ENCODE data around the gene ARPIN.
"Not testable (repeated sequence)": the region's sequence is repeated elsewhere in the genome, so short reads cannot be mapped to it uniquely, and the experiment has no call there.

The ARPIN gene

GRCh38 chr15:89948796-89949195 is 36.0 kb upstream of the ARPIN start:
- Histone ChIP-seq H3K18ac (ENCODE audit: low read length) (no peak overlapping the region), H4K12ac (ENCODE audit: low read depth, low read length) (no peak overlapping the region), H2BK12ac (ENCODE audit: low read length) (no peak overlapping the region), H3K79me1 (ENCODE audit: low read length) (no peaks in the 10 kb centered on the region), H3K36me3 (ENCODE audit: control insufficient read depth in 1 of 2, insufficient read depth in 2 of 2, low read length in 2 of 2) (no peaks in the 10 kb centered on the region), H3K9me3 (ENCODE audit: insufficient read depth, low read depth, low read length) (no peaks in the 10 kb centered on the region), H3K79me2 (ENCODE audit: control insufficient read depth, insufficient read depth, low read length, poor library complexity) (no peaks in the 10 kb centered on the region), H3K27ac (ENCODE audit: low read depth, low read length) (no peak overlapping the region), H2BK120ac (ENCODE audit: insufficient read depth, low read length, poor library complexity) (no peak overlapping the region), H3K27me3 (ENCODE audit: insufficient read depth, low read length) (no peaks in the 10 kb centered on the region), H2AK5ac (ENCODE audit: low read length) (no peak overlapping the region), H3K23ac (ENCODE audit: low read length) (no peak overlapping the region), H4K91ac (ENCODE audit: low read depth, low read length) (no peak overlapping the region), H2BK5ac (ENCODE audit: low read depth, low read length, poor library complexity) (no peak overlapping the region), H3K9ac (ENCODE audit: low read length) (no peak overlapping the region), H3K4me3 (ENCODE audit: low read depth, low read length) (no peak overlapping the region), H2AFZ (ENCODE audit: insufficient read depth, low read length, poor library complexity) (no peak overlapping the region), H3K4me1 (ENCODE audit: control insufficient read depth in 1 of 2, insufficient read depth in 2 of 2, low read length in 2 of 2) (no peaks in the 10 kb centered on the region), H4K8ac (ENCODE audit: low read depth, low read length) (no peak overlapping the region), H3K14ac (ENCODE audit: low read length) (no peak overlapping the region), H3K4ac (ENCODE audit: low read depth, low read length) (no peak overlapping the region), H3K4me2 (ENCODE audit: low read length) (no peak overlapping the region)
- DNase-seq, result no peak
- no CpG with 5 or more reads among the region's 7 CpGs for WGBS (ENCODE audit: extremely low coverage, insufficient coverage, insufficient read length)

GRCh38 chr15:89947385-89947784 is 34.6 kb upstream of the ARPIN start:
- Histone ChIP-seq H3K4me3 (ENCODE audit: low read depth, low read length) (no peak overlapping the region), H3K4me2 (ENCODE audit: low read length) (no peak overlapping the region), H3K79me1 (ENCODE audit: low read length) (no peaks in the 10 kb centered on the region), H3K36me3 (ENCODE audit: control insufficient read depth in 1 of 2, insufficient read depth in 2 of 2, low read length in 2 of 2) (no peaks in the 10 kb centered on the region), H3K4me1 (ENCODE audit: control insufficient read depth in 1 of 2, insufficient read depth in 2 of 2, low read length in 2 of 2) (no peaks in the 10 kb centered on the region), H3K4ac (ENCODE audit: low read depth, low read length) (no peak overlapping the region), H3K23ac (ENCODE audit: low read length) (no peak overlapping the region), H2BK120ac (ENCODE audit: insufficient read depth, low read length, poor library complexity) (no peak overlapping the region), H4K12ac (ENCODE audit: low read depth, low read length) (no peak overlapping the region), H3K14ac (ENCODE audit: low read length) (no peak overlapping the region), H3K18ac (ENCODE audit: low read length) (no peak overlapping the region), H3K27ac (ENCODE audit: low read depth, low read length) (no peak overlapping the region), H3K9ac (ENCODE audit: low read length) (no peak overlapping the region), H2AFZ (ENCODE audit: insufficient read depth, low read length, poor library complexity) (no peak overlapping the region), H2AK5ac (ENCODE audit: low read length) (no peak overlapping the region), H2BK5ac (ENCODE audit: low read depth, low read length, poor library complexity) (no peak overlapping the region), H3K79me2 (ENCODE audit: control insufficient read depth, insufficient read depth, low read length, poor library complexity) (no peaks in the 10 kb centered on the region), H2BK12ac (ENCODE audit: low read length) (no peak overlapping the region), H4K91ac (ENCODE audit: low read depth, low read length) (no peak overlapping the region), H3K27me3 (ENCODE audit: insufficient read depth, low read length) (no peaks in the 10 kb centered on the region), H3K9me3 (ENCODE audit: insufficient read depth, low read depth, low read length) (no peaks in the 10 kb centered on the region), H4K8ac (ENCODE audit: low read depth, low read length) (no peak overlapping the region)
- no CpG with 5 or more reads among the region's 3 CpGs for WGBS (ENCODE audit: extremely low coverage, insufficient coverage, insufficient read length)
- DNase-seq, result no peak

GRCh38 chr15:89946681-89947299 is 34.0 kb upstream of the ARPIN start:
- Histone ChIP-seq H2BK5ac (ENCODE audit: low read depth, low read length, poor library complexity) (no peak overlapping the region), H3K18ac (ENCODE audit: low read length) (no peak overlapping the region), H2BK120ac (ENCODE audit: insufficient read depth, low read length, poor library complexity) (no peak overlapping the region), H4K8ac (ENCODE audit: low read depth, low read length) (no peak overlapping the region), H4K12ac (ENCODE audit: low read depth, low read length) (no peak overlapping the region), H3K79me1 (ENCODE audit: low read length) (no peaks in the 10 kb centered on the region), H3K79me2 (ENCODE audit: control insufficient read depth, insufficient read depth, low read length, poor library complexity) (no peaks in the 10 kb centered on the region), H3K4me1 (ENCODE audit: control insufficient read depth in 1 of 2, insufficient read depth in 2 of 2, low read length in 2 of 2) (no peaks in the 10 kb centered on the region), H2AK5ac (ENCODE audit: low read length) (no peak overlapping the region), H3K14ac (ENCODE audit: low read length) (no peak overlapping the region), H2BK12ac (ENCODE audit: low read length) (no peak overlapping the region), H3K27me3 (ENCODE audit: insufficient read depth, low read length) (no peaks in the 10 kb centered on the region), H3K4me2 (ENCODE audit: low read length) (no peak overlapping the region), H3K36me3 (ENCODE audit: control insufficient read depth in 1 of 2, insufficient read depth in 2 of 2, low read length in 2 of 2) (no peaks in the 10 kb centered on the region), H2AFZ (ENCODE audit: insufficient read depth, low read length, poor library complexity) (no peak overlapping the region), H3K23ac (ENCODE audit: low read length) (no peak overlapping the region), H3K9ac (ENCODE audit: low read length) (no peak overlapping the region), H4K91ac (ENCODE audit: low read depth, low read length) (no peak overlapping the region), H3K4ac (ENCODE audit: low read depth, low read length) (no peak overlapping the region), H3K9me3 (ENCODE audit: insufficient read depth, low read depth, low read length) (no peaks in the 10 kb centered on the region), H3K27ac (ENCODE audit: low read depth, low read length) (no peak overlapping the region), H3K4me3 (ENCODE audit: low read depth, low read length) (no peak overlapping the region)
- DNase-seq, result no peak
- WGBS (ENCODE audit: extremely low coverage, insufficient coverage, insufficient read length), result no CpG with 5 or more reads among the region's 6 CpGs

GRCh38 chr15:89943721-89944120 is 31.0 kb upstream of the ARPIN start:
- not testable (repeated sequence) for H2BK120ac ChIP-seq (ENCODE audit: insufficient read depth, low read length, poor library complexity); H4K91ac ChIP-seq (ENCODE audit: low read depth, low read length); H2AK5ac ChIP-seq (ENCODE audit: low read length); H4K8ac ChIP-seq (ENCODE audit: low read depth, low read length); DNase-seq; H3K18ac ChIP-seq (ENCODE audit: low read length); H3K27ac ChIP-seq (ENCODE audit: low read depth, low read length); H3K23ac ChIP-seq (ENCODE audit: low read length); H3K27me3 ChIP-seq (ENCODE audit: insufficient read depth, low read length); H2BK12ac ChIP-seq (ENCODE audit: low read length); H3K4me3 ChIP-seq (ENCODE audit: low read depth, low read length); H3K36me3 ChIP-seq (ENCODE audit: control insufficient read depth in 1 of 2, insufficient read depth in 2 of 2, low read length in 2 of 2); H3K4me2 ChIP-seq (ENCODE audit: low read length); H3K9me3 ChIP-seq (ENCODE audit: insufficient read depth, low read depth, low read length); H2AFZ ChIP-seq (ENCODE audit: insufficient read depth, low read length, poor library complexity); H3K9ac ChIP-seq (ENCODE audit: low read length); H3K79me1 ChIP-seq (ENCODE audit: low read length); H3K14ac ChIP-seq (ENCODE audit: low read length); H3K79me2 ChIP-seq (ENCODE audit: control insufficient read depth, insufficient read depth, low read length, poor library complexity); H4K12ac ChIP-seq (ENCODE audit: low read depth, low read length); H3K4ac ChIP-seq (ENCODE audit: low read depth, low read length); H2BK5ac ChIP-seq (ENCODE audit: low read depth, low read length, poor library complexity); H3K4me1 ChIP-seq (ENCODE audit: control insufficient read depth in 1 of 2, insufficient read depth in 2 of 2, low read length in 2 of 2)
- no CpG with 5 or more reads among the region's 6 CpGs for WGBS (ENCODE audit: extremely low coverage, insufficient coverage, insufficient read length)
